GM12865 (cell line): ENCODE data around the gene PGC.

Source experiments
- DNase-seq: peaks from one replicate; pipeline ENCODE4 v3.0.0; 2010; ENCODE audit warnings: low read depth
- H3K4me3 ChIP-seq: 2 replicates; pipeline ENCODE4 v1.5.1; 2011; ENCODE audit warnings: mild to moderate bottlenecking, low read depth, low read length, control low read depth
- TF ChIP-seq, protein P1 (sequence below): IDR thresholded peaks from 2 replicates; pipeline ENCODE4 v1.5.1; 2011; ENCODE audit warnings: low read length, control low read depth, low read depth, inconsistent platforms; ENCODE audit not compliant: insufficient read depth; ENCODE audit errors: missing control alignments

The PGC gene

DNA sequence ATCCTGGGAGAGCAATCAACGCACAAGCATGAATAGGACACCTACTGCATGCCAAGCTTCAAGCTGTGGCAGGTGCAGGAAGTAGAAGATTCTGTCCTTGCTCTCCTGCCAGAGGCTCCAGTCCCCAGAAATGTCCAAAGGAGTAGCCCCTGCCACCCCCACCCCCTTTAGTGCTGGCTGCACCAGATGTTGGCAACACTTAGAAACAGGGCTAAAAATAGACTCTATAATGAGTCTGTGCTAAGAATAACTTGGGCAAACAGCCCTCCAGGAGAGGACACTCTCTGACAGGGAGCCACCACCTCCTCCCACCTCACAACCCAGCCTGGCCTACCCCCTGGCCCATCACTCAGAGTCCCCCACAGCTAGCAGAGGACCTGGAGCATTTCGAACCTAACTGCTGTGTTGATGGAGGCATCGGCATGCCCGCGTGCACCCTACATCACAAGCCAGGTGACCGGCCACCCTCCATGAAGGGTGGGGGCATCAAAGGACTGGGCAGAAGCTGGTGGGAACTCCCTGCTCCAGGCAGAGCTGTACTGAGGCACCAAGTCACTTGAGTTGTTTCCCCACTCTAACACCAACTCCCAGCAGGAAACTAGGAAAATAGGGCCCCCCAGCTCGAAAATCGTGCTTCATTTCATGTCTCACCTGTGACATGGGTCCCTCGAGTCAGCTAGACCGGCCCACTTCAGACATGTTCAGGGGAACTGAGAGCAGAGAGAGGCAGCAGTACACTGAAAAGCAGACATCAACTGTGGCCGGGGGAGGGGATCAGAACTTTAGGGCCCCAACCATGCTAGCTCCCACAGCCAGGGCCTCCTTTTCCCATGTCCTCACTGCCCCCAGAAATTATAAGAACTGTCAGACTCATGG lies 30.4 kb downstream of the PGC start:
- DNase-seq = peak; percentile 57
- H3K4me3 ChIP-seq = peak overlapping the region; percentile 39
- TF ChIP-seq, protein P1, sequence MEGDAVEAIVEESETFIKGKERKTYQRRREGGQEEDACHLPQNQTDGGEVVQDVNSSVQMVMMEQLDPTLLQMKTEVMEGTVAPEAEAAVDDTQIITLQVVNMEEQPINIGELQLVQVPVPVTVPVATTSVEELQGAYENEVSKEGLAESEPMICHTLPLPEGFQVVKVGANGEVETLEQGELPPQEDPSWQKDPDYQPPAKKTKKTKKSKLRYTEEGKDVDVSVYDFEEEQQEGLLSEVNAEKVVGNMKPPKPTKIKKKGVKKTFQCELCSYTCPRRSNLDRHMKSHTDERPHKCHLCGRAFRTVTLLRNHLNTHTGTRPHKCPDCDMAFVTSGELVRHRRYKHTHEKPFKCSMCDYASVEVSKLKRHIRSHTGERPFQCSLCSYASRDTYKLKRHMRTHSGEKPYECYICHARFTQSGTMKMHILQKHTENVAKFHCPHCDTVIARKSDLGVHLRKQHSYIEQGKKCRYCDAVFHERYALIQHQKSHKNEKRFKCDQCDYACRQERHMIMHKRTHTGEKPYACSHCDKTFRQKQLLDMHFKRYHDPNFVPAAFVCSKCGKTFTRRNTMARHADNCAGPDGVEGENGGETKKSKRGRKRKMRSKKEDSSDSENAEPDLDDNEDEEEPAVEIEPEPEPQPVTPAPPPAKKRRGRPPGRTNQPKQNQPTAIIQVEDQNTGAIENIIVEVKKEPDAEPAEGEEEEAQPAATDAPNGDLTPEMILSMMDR = no peak

DNA sequence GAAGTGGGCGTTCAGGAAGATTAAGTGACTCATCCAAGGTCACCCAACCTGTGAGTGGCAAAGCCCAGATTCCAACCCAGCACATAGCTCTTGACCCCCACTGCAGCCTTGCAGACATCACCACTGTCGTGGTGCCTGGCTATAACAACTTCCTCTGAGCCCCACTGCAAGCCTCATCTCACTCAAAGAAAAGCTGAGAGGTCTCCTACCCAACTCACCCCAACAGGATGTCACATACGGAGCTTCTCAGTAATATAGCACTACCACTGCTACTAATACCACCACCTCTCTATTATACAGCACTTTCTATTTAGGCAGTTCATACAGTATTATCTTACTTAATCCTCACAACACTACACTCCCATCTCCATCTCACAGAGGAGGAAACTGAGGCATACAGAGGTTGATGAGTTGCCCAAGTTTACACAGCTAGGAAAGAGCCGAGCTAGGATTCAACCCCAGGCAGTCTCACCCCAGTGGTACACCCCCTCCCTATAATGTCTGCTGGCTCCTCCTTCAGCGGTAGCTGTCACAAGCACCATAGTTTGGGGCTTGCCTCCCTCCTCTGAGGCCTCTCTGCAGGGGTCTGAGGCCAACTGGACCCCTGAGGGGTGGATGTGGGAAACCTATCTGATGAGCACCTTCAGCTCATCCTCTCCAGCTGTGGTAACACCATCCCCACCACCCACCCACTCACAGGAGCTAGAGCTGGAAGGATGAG lies 31.2 kb downstream of the PGC start:
- peak; percentile 71 for DNase-seq
- H3K4me3 ChIP-seq = peak overlapping the region; percentile 39
- TF ChIP-seq, protein P1 = no peak

DNA sequence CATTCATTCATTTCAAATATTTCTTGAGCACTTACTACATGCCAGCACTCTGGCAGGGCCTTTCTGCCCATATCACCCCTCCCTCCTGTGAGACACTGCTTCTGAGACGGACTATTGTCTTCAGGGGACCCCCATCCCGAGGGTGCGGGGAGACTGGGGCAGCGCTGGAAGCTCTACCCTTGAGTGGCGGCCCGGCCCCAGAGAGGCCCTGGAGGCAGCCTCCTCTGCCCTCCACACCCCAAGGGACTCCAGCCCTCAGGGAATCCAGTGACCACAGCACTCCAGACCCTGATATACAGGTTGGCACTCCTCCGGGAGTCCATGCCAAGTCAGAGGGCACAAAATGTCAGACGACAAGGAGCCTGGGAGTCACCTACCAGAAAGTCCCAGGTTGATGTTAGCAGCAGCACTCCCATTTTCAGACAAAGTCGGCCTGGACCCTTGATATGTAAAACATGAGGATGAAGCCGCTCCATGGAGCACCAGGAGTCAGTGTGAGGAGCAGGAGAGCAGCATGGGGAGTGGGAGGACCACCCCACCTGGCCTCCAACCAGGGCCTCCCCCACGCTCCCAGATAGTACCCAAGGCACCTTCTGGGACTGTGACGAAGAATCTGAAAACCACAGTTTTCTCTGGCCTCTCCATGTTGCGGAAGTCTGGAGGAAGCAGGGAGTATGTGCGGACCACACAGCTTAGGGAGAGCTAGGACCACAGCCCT lies 32.5 kb downstream of the PGC start:
- TF ChIP-seq, protein P1 = no peak
- DNase-seq = no peak
- peak overlapping the region; percentile 28 for H3K4me3 ChIP-seq

DNA sequence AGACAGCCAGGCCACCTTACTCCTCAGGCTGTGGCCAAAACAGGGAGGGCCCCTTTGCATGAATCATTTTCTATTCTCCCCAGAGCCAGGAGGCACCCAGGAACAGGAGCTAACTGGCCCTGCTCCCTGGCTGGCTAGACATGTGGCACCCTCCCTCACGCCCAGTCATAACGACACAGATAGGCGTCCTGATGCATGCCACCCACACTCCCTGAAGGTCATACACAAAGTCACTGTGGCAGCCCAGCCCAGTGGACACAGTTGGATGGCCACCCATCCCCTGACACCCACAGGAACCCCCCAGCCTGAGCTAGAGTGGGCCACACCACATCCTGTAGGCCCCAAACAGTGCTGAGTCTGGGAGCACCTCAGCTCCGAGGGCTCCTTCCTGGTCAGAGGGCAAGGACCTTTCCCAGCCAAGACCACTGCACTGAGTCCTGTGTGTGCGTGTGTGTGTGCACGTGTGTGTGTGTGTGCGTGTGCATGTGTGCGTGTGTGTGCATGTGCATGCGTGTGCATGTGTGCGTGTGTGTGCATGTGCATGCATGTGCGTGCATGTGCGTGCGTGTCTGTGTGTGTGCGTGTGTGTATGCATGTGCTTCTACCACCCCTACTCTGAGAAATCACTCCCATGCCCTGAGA lies 33.4 kb downstream of the PGC start:
- H3K4me3 ChIP-seq = no peak overlapping the region
- DNase-seq = peak; percentile 90
- TF ChIP-seq, protein P1 = no peak

DNA sequence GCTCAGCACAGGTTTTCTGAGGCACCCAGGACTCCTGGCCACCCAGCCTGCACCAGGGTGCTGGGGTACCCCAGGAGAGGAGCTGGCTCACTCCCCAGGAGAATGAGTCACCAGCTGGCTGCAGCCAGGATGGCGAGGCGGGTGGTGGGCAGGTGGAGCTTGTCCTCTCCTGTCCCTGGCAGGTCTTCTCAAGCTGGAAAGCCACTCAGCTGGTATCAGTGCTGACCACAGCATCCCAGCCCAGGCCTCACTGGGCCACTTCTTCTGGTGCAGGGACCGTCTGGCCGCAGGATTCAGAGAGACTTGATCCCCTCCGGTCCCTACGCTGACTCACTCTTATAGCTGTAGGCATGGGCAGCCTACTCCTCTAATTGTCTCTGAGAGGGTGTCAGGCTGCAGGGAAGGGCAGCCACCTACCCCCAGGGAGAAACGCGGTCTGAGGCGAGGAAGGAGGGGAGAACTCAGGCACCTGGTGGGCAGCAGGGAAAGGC lies 34.0 kb downstream of the PGC start:
- TF ChIP-seq, protein P1 = no peak
- DNase-seq = no peak
- no peak overlapping the region for H3K4me3 ChIP-seq

DNA sequence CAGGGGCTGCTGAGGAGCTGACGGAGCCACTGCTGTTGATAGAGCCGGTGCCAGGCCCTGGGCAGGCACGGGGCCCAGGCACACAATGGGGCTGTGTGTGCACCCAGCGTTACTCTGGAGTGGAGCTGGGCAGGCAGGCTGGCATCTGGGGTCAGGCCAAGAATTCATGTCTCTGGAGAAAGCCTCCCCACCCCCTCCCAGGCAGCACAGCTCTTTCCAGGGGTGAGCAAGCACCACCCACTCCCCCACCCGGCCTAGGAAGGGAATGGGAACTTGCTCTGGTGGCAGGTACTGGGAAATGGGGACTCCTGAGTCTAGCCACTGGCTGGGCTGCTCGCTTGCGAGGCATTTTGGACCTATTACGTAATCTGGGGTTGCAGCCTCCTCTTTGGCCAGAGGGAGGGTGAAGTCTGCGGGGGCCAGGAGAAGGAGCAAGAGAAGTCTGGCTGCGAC lies 34.5 kb downstream of the PGC start:
- no peak for DNase-seq

More for the DNA sequence above, 34.5 kb downstream of the PGC start:
- no peak overlapping the region for H3K4me3 ChIP-seq
- TF ChIP-seq, protein P1 = no peak
